ENCODE results near the gene CD244.
"Not testable (repeated sequence)": the region's sequence is repeated elsewhere in the genome, so short reads cannot be mapped to it uniquely, and the experiment has no call there.

Gene CD244, protein sequence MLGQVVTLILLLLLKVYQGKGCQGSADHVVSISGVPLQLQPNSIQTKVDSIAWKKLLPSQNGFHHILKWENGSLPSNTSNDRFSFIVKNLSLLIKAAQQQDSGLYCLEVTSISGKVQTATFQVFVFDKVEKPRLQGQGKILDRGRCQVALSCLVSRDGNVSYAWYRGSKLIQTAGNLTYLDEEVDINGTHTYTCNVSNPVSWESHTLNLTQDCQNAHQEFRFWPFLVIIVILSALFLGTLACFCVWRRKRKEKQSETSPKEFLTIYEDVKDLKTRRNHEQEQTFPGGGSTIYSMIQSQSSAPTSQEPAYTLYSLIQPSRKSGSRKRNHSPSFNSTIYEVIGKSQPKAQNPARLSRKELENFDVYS

DNA sequence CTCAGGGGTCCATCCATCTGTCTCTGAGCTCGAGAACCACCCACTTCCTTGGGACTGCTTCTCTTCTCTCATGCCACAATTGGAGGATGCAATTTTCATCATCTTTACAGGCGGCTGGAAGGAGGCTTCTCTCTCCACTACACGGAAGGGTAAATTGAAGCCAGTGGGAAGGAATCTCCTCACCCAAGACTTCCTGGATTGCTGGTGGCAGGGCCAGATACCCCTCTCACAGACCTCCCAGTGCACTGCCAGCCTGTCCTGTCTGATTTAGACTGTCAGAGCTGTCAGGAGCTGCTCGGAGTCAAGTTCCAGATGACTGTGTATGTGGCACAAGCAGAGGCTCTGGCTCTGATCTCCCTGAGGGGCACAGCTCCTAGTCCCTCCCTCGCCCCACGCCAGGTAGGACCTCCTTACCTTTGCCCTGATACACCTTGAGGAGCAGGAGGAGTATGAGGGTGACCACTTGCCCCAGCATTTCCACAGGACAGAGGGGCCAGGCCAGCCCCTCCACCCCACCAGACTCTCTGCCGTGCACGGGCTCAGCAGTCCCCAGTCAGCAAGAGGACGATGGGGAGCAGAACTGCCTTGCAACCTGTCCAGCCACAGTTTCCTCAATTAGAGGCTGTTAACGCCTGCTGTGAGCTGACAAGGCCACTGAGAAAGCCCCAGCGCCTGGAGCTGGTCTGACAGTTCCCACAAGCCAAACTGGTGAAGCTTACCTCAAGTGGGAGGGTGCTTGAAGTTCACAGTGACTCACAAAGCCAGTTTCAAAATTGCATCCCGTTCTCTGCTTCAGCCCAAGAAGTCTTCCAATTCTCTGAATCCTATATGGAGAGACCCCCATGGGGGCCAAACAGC is at the start of gene CD244:
Gene CD244 (minus strand): TSS at position 685 of the 858 bp plus-strand sequence. CDS start 210 bp downstream, at position 475.
- peak; percentile 66 for DNase-seq (ENCODE audit: low spot score)

GRCh38 chr1:160911925-160912324 is 49.2 kb upstream of the CD244 start:
- no peak for DNase-seq (ENCODE audit: low spot score)

DNA sequence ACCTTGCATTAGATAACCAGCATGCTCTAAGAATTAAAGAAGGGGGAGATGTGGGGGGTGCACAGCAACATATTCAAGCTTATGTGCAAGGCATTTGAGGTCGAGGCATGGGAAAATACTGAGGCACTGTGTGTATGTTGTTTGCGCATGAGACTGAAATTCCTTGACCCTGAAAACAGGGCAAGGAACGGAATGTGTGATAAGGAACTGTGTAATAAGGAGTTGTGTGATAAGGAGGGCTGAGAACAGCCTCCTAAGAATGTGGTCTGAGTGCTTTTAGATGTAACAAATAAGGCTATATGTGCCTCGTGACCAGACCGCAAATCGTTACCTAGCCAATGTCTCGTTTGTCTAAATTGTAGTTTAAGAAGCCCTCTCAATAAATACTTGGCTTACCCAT is 48.8 kb upstream of the CD244 start:
- DNase-seq (ENCODE audit: low spot score) = no peak

DNA sequence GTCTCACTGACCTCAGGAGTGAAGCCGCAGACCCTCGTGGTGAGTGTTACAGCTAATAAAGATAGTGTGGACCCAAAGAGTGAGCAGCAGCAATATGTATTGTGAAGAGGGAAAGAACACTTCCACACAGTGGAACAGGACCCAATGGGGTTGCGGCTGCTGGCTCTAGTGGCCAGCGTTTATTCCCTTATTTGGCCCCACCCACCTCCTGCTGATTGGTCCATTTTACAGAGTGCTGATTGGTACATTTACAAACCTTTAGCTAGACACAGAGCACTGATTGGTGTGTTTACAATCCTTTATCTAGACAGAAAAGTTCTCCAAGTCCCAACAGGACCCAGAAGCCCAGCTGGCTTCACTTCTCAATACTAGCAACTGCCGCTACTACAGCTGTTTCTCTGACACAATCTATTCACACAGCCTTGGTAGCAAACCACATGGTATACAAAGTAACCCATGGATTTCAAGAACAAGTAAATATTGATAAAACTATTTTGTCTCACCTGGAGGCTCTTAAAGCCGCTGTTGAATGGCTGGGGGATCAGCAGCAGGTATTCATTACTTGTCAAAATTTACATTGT is 47.6 kb upstream of the CD244 start:
- no peak for DNase-seq (ENCODE audit: low spot score)

GRCh38 chr1:160907976-160908375 is 45.3 kb upstream of the CD244 start:
- no peak for DNase-seq (ENCODE audit: low spot score)

DNA sequence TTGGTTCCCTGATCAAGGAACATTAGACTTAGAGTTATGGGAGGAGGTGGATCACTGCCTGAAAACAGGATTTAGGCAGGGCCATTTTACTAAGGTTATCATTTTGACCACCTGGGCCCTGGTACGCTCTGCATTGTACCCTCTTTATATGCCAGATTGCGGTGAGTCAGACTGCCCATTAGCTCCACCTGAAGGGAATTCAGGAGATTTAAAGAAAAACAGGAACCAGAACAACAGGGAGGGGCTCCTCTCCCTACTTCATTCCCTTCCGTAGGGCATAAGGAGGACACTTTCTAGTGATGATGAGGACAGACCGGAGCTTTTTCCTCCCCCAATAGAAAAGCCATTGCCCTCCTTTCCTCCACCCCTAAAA is 42.9 kb upstream of the CD244 start:
- no peak for DNase-seq (ENCODE audit: low spot score)

- no peak for DNase-seq (ENCODE audit: low spot score)
Observed at GRCh38 chr1:160904783-160905616, 42.3 kb upstream of the CD244 start.

GRCh38 chr1:160902251-160902650 is 39.6 kb upstream of the CD244 start:
- not testable (repeated sequence) for DNase-seq (ENCODE audit: low spot score)

DNA sequence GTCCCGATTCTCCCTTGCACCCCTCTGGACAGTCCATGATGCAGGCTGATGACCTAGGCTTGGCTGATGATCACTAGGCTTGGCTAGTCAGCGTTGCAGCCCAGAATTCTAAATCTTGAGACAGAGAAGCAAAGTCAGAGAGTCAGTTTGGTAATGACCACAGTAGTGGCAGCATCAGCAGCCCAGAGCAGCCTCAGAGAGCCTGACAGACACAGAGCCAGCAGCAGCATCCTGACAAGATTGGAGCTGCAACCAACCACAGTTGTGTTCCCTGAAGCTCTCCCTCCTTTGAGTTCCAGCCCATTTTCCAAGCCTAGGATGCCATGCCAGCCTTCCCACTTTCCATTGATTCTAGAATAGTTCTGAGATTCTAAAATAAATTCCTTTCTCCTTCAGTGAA is 39.1 kb upstream of the CD244 start:
- DNase-seq (ENCODE audit: low spot score) = no peak

GRCh38 chr1:160900683-160901082 is 38.0 kb upstream of the CD244 start:
- not testable (repeated sequence) for DNase-seq (ENCODE audit: low spot score)

DNA sequence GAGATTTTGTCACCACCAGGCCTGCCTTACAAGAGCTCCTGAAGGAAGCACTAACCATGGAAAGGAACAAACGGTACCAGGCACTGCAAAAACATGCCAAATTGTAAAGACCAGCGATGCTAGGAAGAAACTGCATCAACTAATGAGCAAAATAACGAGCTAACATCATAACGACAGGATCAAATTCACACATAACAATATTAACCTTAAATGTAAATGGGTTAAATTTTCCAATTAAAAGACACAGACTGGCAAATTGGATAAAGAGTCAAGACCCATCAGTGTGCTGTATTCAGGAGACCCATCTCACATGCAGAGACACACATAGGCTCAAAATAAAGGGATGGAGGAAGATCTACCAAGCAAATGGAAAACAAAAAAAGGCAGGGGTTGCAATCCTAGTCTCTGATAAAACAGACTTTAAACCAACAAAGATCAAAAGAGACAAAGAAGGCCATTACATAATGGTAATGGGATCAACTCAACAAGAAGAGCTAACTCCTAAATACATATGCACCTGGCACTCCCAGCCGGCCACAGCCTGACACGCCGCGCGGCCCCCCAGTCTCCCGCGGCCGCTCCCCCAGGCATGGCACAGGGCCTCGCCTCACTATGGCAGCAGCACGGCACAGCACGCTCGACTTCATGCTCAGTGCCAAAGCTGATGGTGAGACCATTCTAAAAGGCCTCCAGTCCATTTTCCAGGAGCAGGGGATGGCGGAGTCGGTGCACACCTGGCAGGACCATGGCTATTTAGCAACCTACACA is 31.9 kb upstream of the CD244 start:
- DNase-seq (ENCODE audit: low spot score) = not testable (repeated sequence)

DNA sequence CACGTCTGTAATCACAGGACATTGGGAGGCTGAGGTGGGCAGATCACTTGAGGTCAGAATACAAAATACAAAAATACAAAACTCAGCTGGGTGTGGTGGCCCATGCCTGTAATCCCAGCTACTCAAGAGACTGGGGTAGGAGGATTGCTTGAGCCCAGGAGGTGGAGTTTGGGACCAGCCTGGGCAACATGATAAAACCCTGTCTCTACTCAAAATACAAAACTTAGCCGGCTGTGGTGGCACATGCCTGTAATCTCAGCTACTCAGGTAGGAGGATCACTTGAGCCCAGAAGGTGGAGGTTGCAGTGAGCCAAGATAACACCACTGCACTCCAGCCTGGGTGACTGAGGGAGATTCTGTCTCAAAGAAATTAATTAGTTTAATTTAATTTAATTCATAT is 28.8 kb upstream of the CD244 start:
- DNase-seq (ENCODE audit: low spot score) = no peak

GRCh38 chr1:160888926-160889325 is 26.2 kb upstream of the CD244 start:
- DNase-seq (ENCODE audit: low spot score) = no peak

GRCh38 chr1:160887071-160887470 is 24.4 kb upstream of the CD244 start:
- DNase-seq (ENCODE audit: low spot score) = no peak

- DNase-seq (ENCODE audit: low spot score) = no peak
Observed at GRCh38 chr1:160885042-160885441, 22.4 kb upstream of the CD244 start, which contains the start of gene ITLN1. TSS of gene ITLN1 (minus strand) at chr1:160885180. CDS start at chr1:160884877, 303 bp downstream.

DNA sequence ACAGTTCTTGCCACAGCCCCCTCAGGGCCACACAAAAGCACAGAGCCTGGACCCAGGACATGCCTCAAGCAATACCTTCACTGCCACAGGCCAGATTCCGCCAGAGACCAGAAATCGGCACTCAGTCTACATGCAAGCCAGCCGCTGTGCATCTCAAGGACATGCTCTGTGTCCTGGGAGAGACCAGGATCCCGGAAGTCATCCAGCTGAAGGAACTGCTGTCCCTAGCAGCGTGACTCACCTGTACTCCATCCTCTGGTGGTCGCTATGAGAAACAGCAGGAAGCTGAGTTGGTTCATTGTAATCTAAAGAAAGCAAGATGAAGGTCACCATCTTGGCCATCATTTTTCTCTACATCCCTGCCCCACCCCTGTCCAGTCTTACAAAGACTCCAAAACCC is 21.9 kb upstream of the CD244 start:
- no peak for DNase-seq (ENCODE audit: low spot score)

DNA sequence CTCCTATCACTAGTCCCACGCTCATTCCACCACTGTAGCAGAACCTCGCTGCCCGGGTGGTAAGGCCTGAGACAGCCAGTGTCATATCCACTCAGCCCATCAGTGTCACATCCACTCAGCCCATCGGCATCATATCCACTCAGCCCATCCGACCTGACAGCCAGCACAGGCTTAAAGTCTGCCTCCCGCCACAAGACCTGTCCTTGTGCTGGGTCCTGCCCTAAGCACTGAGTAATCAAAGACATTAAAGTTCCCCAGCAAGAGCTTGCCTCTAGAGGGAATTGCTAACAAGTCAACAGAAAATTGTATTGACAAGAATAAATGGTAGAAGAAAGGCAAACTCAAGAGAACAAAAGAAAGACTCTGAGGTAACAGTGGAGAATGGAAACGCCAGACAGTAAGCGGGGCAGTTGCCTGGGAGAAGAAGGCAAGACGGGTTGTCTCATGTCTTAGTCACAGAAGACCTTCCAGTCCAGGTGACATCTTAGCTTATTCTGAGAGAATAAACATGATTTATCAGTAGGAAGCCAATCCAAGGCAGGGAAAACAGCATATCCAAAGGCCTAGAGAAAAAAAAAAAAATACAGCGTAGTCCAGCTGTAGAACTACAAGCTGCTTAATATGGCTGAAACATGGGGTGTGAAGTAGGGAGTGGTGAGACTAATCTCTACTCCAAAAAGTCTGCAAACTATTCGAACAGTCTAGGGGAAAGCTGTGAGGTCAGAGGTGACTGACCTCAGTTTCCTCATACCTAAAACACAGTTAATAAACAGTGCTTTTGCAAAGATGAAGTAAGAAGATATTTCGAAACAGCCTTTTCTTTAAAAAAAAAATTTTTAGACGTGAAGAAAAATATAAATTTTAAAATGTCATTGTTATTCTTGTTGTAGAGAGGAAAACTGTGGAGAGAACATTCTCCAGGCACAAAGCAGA is 21.2 kb upstream of the CD244 start:
- no peak for DNase-seq (ENCODE audit: low spot score)

- no peak for DNase-seq (ENCODE audit: low spot score)
Observed at GRCh38 chr1:160882582-160882981, 19.9 kb upstream of the CD244 start.

- DNase-seq (ENCODE audit: low spot score) = not testable (repeated sequence)
Observed at GRCh38 chr1:160881264-160881663, 18.6 kb upstream of the CD244 start.

- no peak for DNase-seq (ENCODE audit: low spot score)
Observed at GRCh38 chr1:160880216-160880615, 17.5 kb upstream of the CD244 start.

Data from CD4-positive, alpha-beta T cell treated with Interleukin-2 at 100 ng/mL for 4 hours (primary cell).